HEK293T (cell line): Measurements from ENCODE around the gene SMIM38.

ENCODE experiments used
- ARNT ChIP-seq: fragments of 450-650 bp; IDR thresholded peaks from 2 replicates; pipeline ENCODE4 v1.6.1; 2017; ENCODE audit warnings: mild to moderate bottlenecking
- BHLHE40 ChIP-seq: fragments of 450-650 bp; IDR thresholded peaks from 2 replicates; pipeline ENCODE4 v1.6.1; 2016; ENCODE audit warnings: mild to moderate bottlenecking, moderate library complexity, borderline replicate concordance
- FOXK2 ChIP-seq: fragments of 450-650 bp; IDR thresholded peaks from 2 replicates; pipeline ENCODE4 v1.6.1; 2016; ENCODE audit warnings: mild to moderate bottlenecking
- LEF1 ChIP-seq: fragments of 450-650 bp; IDR thresholded peaks from 2 replicates; pipeline ENCODE4 v1.6.1; 2017; ENCODE audit warnings: mild to moderate bottlenecking, borderline replicate concordance
- SP1 ChIP-seq: fragments of 450-650 bp; IDR thresholded peaks from 2 replicates; pipeline ENCODE4 v1.6.1; 2017
- TARDBP ChIP-seq: fragments of 450-650 bp; IDR thresholded peaks from 2 replicates; pipeline ENCODE4 v1.6.1; 2016

DNA sequence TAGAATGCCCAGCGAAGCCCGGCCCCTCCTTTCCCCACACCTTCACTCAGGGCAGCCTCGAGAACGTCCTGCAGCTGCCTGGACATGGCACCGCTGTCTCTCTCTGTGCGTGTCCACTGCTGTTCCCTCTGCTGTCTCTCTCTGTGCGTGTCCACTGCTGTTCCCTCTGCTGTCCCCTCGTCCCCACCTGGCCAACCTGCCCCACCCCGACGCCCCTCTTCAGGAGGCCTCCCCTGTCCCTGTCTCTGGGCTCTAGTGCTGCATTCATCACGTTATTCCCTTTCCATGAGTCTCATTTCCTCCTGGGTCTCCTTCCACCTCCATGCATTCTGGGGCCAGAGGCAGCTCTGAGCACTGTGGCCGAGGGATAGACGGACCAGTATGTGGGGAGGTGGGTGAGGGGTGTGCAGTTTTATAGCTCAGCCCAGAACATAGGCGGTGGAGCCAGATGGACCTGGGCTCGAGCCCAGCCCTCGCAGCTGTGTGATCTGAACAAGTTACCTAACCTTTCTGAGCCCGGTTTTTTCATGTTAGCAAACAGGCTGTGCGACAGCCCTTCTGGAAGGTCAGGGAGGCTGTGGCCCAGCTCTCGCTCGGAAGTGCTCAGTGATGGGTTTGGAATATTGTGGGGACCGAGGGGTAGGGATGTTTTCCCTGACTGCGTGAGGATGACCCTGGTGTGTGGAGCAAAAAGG is 41.9 kb upstream of the SMIM38 start:
- no peak for TF ChIP-seq TARDBP
- no peak for TF ChIP-seq BHLHE40
- TF ChIP-seq ARNT, result no peak
- TF ChIP-seq FOXK2, result no peak
- TF ChIP-seq LEF1, result no peak
- no peak for TF ChIP-seq SP1
